ENCODE data around the gene THY1.

The THY1 gene

GRCh38 chr11:119369132-119369925 is 53.6 kb downstream of the THY1 start:
- no peak for DNase-seq (ENCODE audit: low read depth in 2 of 2)

- DNase-seq (ENCODE audit: low read depth in 2 of 2): no peak
These were observed 54.6 kb downstream of the THY1 start for GRCh38 chr11:119368121-119369034.

GRCh38 chr11:119367661-119368120 is 55.3 kb downstream of the THY1 start:
- DNase-seq (ENCODE audit: low read depth in 2 of 2): no peak

All from stimulated activated CD4-positive, alpha-beta T cell treated with anti-CD3 and anti-CD28 coated beads, Interleukin-1b, Interleukin-23, amount 100 ng/mL, for 1 hour (primary cell).